GM12878 (cell line): ENCODE measurements around the gene PRTFDC1. TPM values are rescaled to one million over a fixed set of nuclear protein-coding genes. Genes with fewer than 3 reads are reported as not detected.

Source experiments
- ATAC-seq: fragments of 200-7000 bp; cut with Tn5 transposase; 3 replicates; pipeline ENCODE4 v1.9.1; 2020; ENCODE audit warnings: mild to moderate bottlenecking, moderate library complexity
- BruUV-seq: library from RNA; stranded (reverse); fragments of 400-500 nt; replicated peaks from 2 replicates; lab custom pipeline; 2021; lab: Mats Ljungman, UMichigan
- CTCF ChIA-PET: fragments of 300-600 bp; sonication (Branson Sonifier 250); formaldehyde crosslinking; extraction: SDS; loops from one replicate; lab custom pipeline; 2021; ENCODE audit warnings: inconsistent platforms; lab: Yijun Ruan, JAX
- POLR2A ChIA-PET: fragments of 350-600 bp; formaldehyde crosslinking; extraction: SDS; loops from one replicate; lab custom pipeline; 2021; ENCODE audit warnings: inconsistent platforms; lab: Charles Lee
- RAD21 ChIA-PET: fragments of 300-600 bp; sonication (Branson Sonifier 250); formaldehyde crosslinking; loops from one replicate; lab custom pipeline; 2023; ENCODE audit warnings: antibody characterized with exemption; ENCODE audit not compliant: unreplicated experiment; lab: Charles Lee
- SMC1A ChIA-PET: fragments of 300-600 bp; sonication (Branson Sonifier 250); formaldehyde crosslinking; loops from one replicate; lab custom pipeline; 2023; ENCODE audit not compliant: unreplicated experiment, uncharacterized antibody; lab: Charles Lee
- DNase-seq: peaks from one replicate; pipeline ENCODE4 v3.0.0-alpha.2; 2011; ENCODE audit warnings: low read depth, low spot score
- FAIRE-seq: peaks from 3 replicates; lab custom pipeline; 2011; peaks lifted over from hg19 to GRCh38; lab: Jason Lieb, UNC
- H2AFZ ChIP-seq: 2 replicates; pipeline ENCODE4 v1.6.0; 2011; ENCODE audit warnings: low read depth, low read length, control low read depth; ENCODE audit not compliant: control insufficient read depth
- H3K27ac ChIP-seq: 2 replicates; pipeline ENCODE4 v1.5.1; 2011; ENCODE audit warnings: control low read depth; ENCODE audit not compliant: control insufficient read depth, insufficient read depth
- H3K27me3 ChIP-seq, 2 experiments: replicated peaks in 1 of 2; 2 replicates each; pipeline versions ENCODE4 v1.6.0 to v1.6.1; 2011; ENCODE audit warnings: low read length in 1 of 2; ENCODE audit not compliant: control insufficient read depth in 2 of 2, insufficient read depth in 2 of 2
- H3K36me3 ChIP-seq, 2 experiments: 2 replicates each; pipeline ENCODE4 v1.5.1; 2011; ENCODE audit warnings: low read length in 1 of 2; ENCODE audit not compliant: control insufficient read depth in 2 of 2, insufficient read depth in 2 of 2
- H3K4me1 ChIP-seq: 2 replicates; pipeline ENCODE4 v1.6.1; 2011; ENCODE audit warnings: mild to moderate bottlenecking, low read length, moderate library complexity, mixed read lengths; ENCODE audit not compliant: control insufficient read depth, insufficient read depth
- H3K4me2 ChIP-seq: 2 replicates; pipeline ENCODE4 v1.6.0; 2011; ENCODE audit warnings: control low read depth; ENCODE audit not compliant: control insufficient read depth, insufficient read depth
- H3K4me3 ChIP-seq: fragments of 200-600 bp; sonication (generic); 2 replicates; pipeline ENCODE4 v1.5.1; 2016
- H3K79me2 ChIP-seq: 2 replicates; pipeline ENCODE4 v1.6.0; 2011; ENCODE audit warnings: low read length; ENCODE audit not compliant: control insufficient read depth, insufficient read depth
- H3K9ac ChIP-seq: 2 replicates; pipeline ENCODE4 v1.8.0; 2011; ENCODE audit warnings: low read length, control low read depth, mixed read lengths; ENCODE audit not compliant: control insufficient read depth, insufficient read depth
- H3K9me3 ChIP-seq: replicated peaks from 3 replicates; pipeline ENCODE4 v1.5.1; 2011; ENCODE audit warnings: mild to moderate bottlenecking, low read length; ENCODE audit not compliant: control insufficient read depth, insufficient read depth
- H4K20me1 ChIP-seq: 2 replicates; pipeline ENCODE4 v1.6.0; 2011; ENCODE audit not compliant: control insufficient read depth, insufficient read depth
- BHLHE40 ChIP-seq, 2 experiments: fragments of 450-650 bp in 1 of 2; IDR thresholded peaks; 2 replicates each; pipeline ENCODE4 v1.6.1; 2011 to 2017; ENCODE audit warnings: low read depth in 2 of 2, borderline replicate concordance in 1 of 2, improper control_type of control experiment in 1 of 2, low read length in 1 of 2, mild to moderate bottlenecking in 1 of 2
- NBN ChIP-seq: fragments of 450-650 bp; IDR thresholded peaks from 2 replicates; pipeline ENCODE4 v1.6.1; 2016
- ZNF274 ChIP-seq: IDR thresholded peaks from one replicate; pipeline ENCODE4 v1.8.0; 2011; ENCODE audit not compliant: insufficient read length, insufficient read depth
- WGBS: methylation state at CpG from one replicate; pipeline ENCODE4 v1.1.6; 2016; ENCODE audit warnings: low lambda C conversion rate; ENCODE audit not compliant: insufficient replicate concordance, insufficient coverage; ENCODE audit errors: missing lambda C conversion rate; 5-methylcytosine and 5-hydroxymethylcytosine counted together
- in situ Hi-C: fragments of 300-500 bp; cut with MboI; formaldehyde crosslinking; loops from 9 replicates; pipeline ENCODE4 v1.14.3; 2018; ENCODE audit warnings: mixed read lengths
- intact Hi-C: fragments of 100-400 bp; cut with micrococcal nuclease; formaldehyde crosslinking; loops from one replicate; pipeline ENCODE4 v1.14.2; 2022; ENCODE audit not compliant: unreplicated experiment
- polyA plus RNA-seq, 11 experiments: library from polyadenylated mRNA; depleted of rRNA in 4 of 11; unstranded in 6 of 11; stranded (reverse) in 5 of 11; fragments of >200 nt; fragmentation: Nextera tagmentation in 4 of 11; fragmentation: Illumina TruSeq in 1 of 11; extraction: Ambion mirVana in 4 of 11; extraction: Trizol in 1 of 11; gene quantifications; 1 replicate in 1 of 11; 2 replicates in 10 of 11; pipeline versions ENCODE4 v1.2.1 to v1.2.3, GENCODE V29; 2011 to 2016; ENCODE audit warnings: inconsistent platforms in 2 of 11, missing spikeins in 2 of 11, low read depth in 1 of 11
- total RNA-seq, 4 experiments: library from RNA; depleted of rRNA in 3 of 4; stranded (reverse); fragments of >200 nt in 3 of 4; fragmentation: Illumina TruSeq in 1 of 4; extraction: Trizol in 1 of 4; gene quantifications; 2 replicates each; pipeline versions ENCODE4 v1.2.1 to v1.2.3, GENCODE V29; 2013 to 2021
- TF ChIP-seq, protein P1 (sequence below): fragments of 450-650 bp; IDR thresholded peaks from 2 replicates; pipeline ENCODE4 v1.6.1; 2017; ENCODE audit warnings: mild to moderate bottlenecking, low read depth, inconsistent platforms; ENCODE audit not compliant: poor library complexity, severe bottlenecking

PRTFDC1 gene
- total and polyA plus RNA-seq, 10 of the 15 experiments (the other 5 are each of a cell fraction or from before 2014, with no cell fraction given) = 5.5 to 17.3 (median 11.3) TPM

DNA sequence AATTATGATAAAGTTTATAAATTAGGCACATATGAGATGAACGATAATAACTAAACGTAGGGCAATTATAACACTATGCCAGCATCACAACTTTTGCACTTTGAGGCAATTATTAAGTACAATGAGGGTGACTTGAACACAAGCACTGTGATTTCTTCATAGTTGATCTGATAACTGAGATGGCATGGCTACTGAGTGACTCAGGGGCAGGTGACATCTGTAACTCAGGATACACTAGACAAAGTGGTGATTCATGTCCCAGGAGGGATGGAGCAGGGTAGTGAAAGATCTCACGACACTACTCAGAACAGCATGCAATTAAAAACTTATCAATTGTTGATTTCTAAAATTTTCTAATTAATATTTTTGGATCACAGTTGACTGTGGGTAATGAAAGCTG is 130.4 kb downstream of the PRTFDC1 start:
- H4K20me1 ChIP-seq = no peaks in the 10 kb centered on the region
- H3K9me3 ChIP-seq = no peaks in the 10 kb centered on the region
- FAIRE-seq = no peak
- no peaks in the 10 kb centered on the region for H3K36me3 ChIP-seq
- no peaks in the 10 kb centered on the region for H3K27me3 ChIP-seq
- ChIA-PET POLR2A (no interaction called here), RAD21 (interaction anchor here (1.6 kb wide), 1 partner anchor 78 kb away, joined by 9 read pairs; no protein-coding TSS in a partner anchor), SMC1A (interaction anchor here (1.6 to 1.9 kb wide), 2 partner anchors 22 to 79 kb away, joined by 5 to 6 read pairs; no protein-coding TSS in a partner anchor), CTCF (no interaction called here)
- H2AFZ ChIP-seq = no peak overlapping the region
- TF ChIP-seq NBN = no peak
- TF ChIP-seq, protein P1, sequence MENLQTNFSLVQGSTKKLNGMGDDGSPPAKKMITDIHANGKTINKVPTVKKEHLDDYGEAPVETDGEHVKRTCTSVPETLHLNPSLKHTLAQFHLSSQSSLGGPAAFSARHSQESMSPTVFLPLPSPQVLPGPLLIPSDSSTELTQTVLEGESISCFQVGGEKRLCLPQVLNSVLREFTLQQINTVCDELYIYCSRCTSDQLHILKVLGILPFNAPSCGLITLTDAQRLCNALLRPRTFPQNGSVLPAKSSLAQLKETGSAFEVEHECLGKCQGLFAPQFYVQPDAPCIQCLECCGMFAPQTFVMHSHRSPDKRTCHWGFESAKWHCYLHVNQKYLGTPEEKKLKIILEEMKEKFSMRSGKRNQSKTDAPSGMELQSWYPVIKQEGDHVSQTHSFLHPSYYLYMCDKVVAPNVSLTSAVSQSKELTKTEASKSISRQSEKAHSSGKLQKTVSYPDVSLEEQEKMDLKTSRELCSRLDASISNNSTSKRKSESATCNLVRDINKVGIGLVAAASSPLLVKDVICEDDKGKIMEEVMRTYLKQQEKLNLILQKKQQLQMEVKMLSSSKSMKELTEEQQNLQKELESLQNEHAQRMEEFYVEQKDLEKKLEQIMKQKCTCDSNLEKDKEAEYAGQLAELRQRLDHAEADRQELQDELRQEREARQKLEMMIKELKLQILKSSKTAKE = no peak
- no peak for TF ChIP-seq BHLHE40 (IDR thresholded peaks at IDR 0.05; ENCODE audit: borderline replicate concordance in 1 of 2, low read depth in 2 of 2, low read length in 1 of 2)
- TF ChIP-seq ZNF274 = no peak
- H3K4me2 ChIP-seq = no peak overlapping the region
- no peaks in the 10 kb centered on the region for H3K79me2 ChIP-seq
- H3K4me3 ChIP-seq = no peak overlapping the region
- DNase-seq = no peak
- intact Hi-C loops = loop anchor here (5.0 kb wide), 1 partner anchor 80 kb away; no protein-coding TSS in a partner anchor
- H3K4me1 ChIP-seq = no peaks in the 10 kb centered on the region; the same call in 1 of the 2 replicates
- no peak overlapping the region for H3K9ac ChIP-seq
- no peak overlapping the region for H3K27ac ChIP-seq
- in situ Hi-C loops = no loop called here
- ATAC-seq = peak; percentile 24; the same call in 1 of the 3 replicates
- WGBS = 61% methylated on average over 3 of the region's 3 CpGs
- no TSS peak for BruUV-seq
